Pons (tissue), 1 donor: Measurements from ENCODE around the gene KCNT1.

Source experiments
- DNase-seq: peaks from one replicate; pipeline ENCODE4 v3.0.0-alpha.2; 2016; ENCODE audit warnings: low spot score

The KCNT1 gene

GRCh38 chr9:135745686-135746324 lies 43.8 kb downstream of the KCNT1 start:
- DNase-seq: no peak

GRCh38 chr9:135746565-135746964 lies 44.6 kb downstream of the KCNT1 start:
- no peak for DNase-seq

GRCh38 chr9:135747311-135747710 lies 45.3 kb downstream of the KCNT1 start:
- DNase-seq: no peak

GRCh38 chr9:135748676-135749075 lies 46.7 kb downstream of the KCNT1 start:
- DNase-seq: no peak

DNA sequence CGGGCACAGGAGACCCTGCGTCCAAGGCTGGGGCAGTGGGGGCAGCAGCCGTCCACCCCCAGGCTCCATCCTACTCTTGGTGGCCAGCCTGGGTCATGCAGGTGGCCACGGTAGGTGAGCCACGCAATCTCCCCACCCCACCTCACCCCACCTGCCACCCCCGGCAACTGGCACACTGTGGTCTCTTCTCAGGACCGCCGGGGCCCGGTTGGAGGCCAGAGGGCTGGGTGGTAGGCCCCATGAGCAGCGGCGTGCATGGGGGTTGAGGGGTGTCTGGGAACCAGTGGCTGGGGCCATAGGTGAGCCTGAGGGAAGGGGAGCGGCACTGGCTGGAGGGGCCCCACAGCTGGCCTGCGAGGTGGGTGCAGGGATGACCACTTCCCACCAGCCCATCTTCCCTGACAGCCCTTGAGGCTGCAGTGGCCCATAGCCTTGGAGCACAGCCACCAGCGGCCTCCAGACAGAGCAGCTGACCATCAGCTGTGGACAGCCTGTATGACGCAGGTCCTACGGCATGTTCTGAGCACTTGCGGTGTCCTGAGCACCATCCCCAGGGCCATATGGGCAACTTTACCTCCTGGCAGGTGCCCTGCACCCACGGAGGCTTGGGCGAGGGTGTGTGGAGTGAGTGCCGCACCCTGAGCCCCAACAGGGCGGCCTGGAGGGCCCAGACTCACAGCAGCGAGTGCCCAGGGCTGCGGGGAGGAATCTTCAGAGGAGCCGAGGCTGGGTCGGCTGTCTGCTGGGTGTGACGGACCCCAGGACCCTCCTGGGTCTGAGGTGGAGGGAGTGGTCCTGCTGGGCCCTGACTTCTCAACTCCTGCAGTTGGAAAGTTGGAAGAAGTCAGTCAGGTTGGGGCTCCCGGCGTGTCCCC lies 47.4 kb downstream of the KCNT1 start:
- DNase-seq: no peak

GRCh38 chr9:135750786-135751185 lies 48.8 kb downstream of the KCNT1 start:
- no peak for DNase-seq

DNA sequence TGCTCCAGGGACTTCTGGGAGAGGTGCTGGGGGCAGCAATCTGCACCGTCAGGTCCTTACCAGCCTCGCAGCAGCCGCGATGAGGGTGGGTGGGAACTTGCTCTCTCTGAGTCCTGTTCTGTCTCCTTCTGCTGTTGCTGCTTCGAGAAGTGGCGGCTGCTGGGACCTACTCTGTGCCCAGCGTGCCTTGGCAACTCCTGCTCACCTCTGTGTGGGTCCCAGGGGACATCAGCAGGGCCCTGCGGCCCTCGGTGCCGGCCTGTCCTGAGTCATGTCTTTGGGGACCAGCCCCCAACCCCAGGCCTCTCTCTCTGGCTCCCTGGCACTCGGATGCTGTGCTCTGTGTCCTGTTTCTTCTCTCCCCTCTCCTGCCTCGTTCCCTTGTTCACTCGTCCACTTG lies 49.5 kb downstream of the KCNT1 start:
- no peak for DNase-seq

DNA sequence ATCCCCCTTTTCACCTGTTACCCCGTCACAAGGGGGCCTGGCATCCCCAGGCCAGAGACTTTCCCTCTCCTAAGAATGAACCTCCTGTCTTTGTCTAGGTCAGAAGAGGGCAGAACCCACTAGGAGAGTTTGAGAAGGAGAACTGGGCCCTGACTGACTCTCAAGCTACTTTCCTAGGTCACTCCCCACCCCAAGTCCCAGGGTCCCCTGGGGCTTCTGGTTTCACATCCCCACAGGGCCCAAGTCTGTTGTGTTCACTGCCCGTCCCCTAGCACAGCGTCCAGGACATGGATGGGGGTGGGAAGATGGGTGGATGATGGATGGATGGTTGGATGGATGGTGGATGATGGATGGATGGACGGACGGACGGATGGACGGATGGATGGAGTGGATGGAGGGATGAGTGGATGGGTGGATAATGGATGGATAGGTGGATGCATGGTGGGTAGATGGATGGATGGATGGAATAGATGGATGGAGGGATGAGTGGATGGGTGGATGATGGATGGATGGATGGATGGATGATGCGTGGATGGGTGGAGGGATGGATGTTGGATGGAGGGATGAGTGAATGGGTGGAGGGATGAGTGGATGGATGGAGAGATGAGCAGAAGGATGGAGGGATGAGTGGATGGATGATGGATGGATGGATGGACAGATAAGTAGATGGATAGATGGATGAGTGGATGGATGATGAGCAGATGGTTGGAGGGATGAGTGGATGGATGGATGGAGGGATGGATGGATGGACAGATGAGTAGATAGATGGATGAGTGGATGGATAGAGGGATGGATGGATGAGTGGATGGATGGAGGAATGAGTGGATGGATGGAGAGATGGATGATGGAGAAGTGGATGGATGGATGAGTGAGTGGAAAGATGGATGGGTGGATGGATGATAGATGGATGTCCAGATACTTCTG lies 50.6 kb downstream of the KCNT1 start:
- DNase-seq: no peak

DNA sequence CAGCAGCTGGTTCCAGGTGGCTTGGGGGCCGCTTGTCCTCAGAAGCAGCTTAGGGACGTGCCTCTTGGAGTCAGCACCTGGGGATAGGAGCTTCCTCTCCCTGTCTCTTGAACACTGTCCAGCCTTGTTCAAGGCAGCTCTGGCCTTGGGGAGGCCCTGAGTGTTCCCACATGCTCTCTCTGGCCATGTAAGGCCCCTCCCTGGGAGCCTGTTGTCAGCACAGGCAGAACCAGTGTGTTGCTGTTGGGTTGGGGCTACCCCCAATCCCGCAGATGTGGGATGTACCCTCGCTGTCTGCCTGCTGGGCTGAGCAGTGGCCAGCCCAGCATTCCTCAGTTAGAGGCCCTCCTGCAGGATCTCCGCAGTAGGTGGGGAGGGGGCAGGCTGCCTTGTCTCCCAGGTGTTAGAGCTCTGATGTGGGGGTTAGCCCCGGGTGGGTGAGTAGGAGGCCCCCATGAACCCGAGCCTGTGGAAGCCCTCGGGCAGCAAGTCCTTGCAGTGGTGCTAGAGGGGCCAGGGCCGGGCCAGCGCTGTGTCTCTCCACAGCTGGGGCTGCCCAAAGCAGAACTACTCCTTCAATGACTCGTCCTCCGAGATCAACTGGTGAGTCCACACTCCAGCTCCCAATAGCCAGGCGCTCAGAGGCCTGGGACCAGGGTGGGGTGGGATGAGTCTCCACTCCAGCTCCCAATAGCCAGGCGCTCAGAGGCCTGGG lies 51.6 kb downstream of the KCNT1 start:
- DNase-seq: no peak

GRCh38 chr9:135756576-135756975 lies 54.6 kb downstream of the KCNT1 start:
- DNase-seq: no peak

DNA sequence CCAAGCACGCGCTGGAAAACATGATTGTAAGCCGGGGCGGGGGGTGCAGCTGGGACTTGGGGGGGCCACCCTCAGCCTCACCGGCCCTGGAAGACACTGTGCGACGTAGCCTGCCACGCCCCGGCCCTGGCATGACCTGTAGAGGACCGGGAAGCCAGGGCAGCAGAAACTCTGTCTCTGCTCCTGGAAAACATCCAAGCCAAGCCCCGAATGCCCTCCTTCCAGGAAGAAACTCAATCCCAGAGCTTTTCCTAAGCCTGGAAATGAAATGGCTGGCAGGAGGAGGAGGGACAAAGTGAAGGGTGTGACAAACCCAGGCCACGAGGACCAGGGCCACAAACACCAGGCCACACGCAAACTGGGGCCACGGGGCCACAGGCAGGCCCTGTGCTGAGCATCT lies 55.4 kb downstream of the KCNT1 start:
- DNase-seq: no peak

DNA sequence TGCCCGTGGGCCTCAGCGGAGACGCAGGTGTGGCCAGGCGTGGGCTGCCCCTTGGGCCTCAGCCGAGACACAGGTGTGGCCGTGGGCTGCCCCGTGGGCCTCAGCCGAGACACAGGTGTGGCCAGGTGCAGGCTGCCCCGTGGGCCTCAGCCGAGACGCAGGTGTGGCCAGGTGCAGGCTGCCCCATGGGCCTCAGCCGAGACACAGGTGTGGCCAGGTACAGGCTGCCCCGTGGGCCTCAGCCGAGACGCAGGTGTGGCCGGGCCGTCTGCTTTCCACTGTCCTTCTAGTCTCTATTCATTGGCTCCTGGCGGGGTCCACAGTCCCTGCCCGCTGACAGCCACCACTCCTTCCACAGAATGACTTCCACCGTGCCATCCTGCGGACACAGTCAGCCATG lies 56.1 kb downstream of the KCNT1 start:
- no peak for DNase-seq

DNA sequence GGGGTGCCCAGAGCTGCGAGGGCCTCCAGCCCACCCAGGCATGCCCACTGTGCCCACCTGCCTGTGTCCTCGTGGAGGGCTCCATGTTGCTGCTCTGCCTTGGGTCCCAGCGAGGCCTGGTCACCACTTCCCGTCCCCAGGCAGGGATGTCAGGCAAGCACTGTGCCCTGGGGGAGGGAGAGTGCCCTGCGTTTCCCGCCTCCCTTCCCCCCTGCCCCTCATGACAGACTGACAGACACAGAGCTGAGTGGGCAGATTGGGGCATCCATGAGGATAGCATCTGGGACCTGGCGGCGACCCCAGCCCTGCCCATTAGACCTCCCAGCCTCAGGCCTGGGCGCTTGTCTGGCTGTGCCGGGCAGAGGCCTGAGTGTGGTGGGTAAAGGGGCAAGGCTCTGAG lies 56.9 kb downstream of the KCNT1 start:
- DNase-seq: no peak

- DNase-seq: no peak
Observed at GRCh38 chr9:135759676-135760300, 57.8 kb downstream of the KCNT1 start.

DNA sequence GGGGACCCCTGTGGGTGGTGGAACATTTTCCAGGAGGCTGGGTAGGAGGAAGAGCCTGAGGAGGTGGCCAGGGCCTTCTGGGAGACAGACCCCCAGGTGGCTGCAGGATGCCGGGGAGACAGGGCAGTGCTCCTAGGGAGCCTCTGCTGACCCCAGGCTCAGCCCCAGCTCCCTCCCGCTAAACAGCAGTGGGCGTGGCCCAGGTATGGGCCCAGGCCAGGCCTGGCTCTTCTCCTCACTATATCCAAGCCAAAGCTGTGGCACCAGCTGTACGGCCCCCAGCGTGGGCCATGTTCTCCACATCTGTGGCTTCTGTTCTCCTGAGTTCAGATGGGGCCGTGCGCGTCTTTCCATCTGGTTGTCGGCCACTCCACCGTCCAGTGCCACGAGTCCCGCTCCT lies 58.5 kb downstream of the KCNT1 start:
- DNase-seq: no peak

DNA sequence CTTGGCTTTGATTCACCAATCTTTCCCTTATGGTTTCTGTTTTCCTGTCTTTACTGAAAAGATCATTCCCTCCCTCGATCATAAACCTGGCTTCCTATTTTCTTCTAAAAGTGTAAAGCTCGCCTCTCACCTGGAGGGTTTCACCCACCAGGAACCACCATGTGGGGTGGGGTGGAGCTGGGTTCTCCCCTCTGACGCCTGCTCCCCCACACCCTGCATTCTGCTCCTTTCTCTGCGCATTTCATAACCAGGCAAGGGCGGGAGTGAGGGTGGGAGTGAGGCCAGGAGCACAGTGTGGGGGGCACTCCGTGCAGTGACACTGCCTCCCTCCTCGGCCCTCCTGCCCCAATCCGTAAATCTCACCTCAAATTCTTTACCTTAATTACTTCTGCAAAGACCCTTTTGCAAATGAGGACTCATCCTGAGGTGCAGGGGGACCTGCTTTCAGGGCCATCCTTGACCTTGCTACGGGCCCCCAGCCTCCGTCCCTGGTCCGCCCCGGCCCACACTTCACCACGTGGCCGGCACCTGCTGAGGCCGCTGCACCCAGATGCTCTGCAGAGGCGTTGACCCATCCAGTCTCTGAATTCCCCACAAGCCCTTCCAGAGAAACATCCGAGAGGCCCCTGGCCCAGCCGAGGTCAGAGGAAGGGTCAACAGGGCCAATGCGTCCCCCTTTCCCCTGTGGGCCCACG lies 59.3 kb downstream of the KCNT1 start:
- no peak for DNase-seq

DNA sequence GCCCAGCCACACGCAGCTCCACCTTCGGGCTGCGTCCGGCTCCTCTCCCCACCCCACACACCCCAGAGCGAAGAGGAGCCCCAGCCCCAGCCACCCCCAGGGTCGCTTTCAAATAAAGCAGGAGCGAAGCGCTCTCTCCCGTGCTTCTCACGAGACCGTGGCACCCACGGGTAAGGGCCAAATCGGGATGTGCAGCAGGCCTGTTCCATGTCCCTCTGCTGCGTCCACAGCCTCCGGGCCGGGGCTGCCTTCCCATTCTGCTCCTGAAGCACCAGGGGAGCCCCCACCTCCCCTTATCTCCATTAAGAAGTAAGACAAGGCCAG lies 59.8 kb downstream of the KCNT1 start:
- DNase-seq: no peak

DNA sequence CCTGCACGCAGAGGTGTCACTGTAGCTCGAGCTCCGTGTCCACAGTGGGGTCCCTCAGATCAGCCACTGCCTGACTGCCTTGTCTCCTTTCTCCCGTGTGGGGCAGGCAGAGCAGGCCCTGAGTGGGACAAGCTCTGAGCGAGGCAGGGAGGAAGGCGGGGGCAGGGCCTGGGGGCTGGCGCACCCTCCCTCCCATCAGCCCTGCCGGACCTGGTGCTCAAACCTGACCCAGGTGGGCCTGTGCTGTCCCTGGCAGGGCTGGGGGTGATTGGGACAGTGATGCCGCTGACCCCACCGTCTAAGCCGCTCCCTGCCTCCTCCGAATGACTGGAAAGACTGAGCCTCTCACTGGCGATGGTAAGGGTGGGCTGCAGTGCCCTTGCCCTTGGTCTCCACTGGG lies 60.9 kb downstream of the KCNT1 start:
- DNase-seq: no peak

- no peak for DNase-seq
Observed at GRCh38 chr9:135763716-135764446, 61.9 kb downstream of the KCNT1 start.

- no peak for DNase-seq
Observed at GRCh38 chr9:135764731-135765130, 62.7 kb downstream of the KCNT1 start.
